ENCODE results near the gene ASB2. TPM values are rescaled to one million over a fixed set of nuclear protein-coding genes. Genes with fewer than 3 reads are reported as not detected.

The ASB2 gene
- polyA plus RNA-seq, 1 of the 3 experiments (the other 2 are of a cell fraction): 0.15 TPM

DNA sequence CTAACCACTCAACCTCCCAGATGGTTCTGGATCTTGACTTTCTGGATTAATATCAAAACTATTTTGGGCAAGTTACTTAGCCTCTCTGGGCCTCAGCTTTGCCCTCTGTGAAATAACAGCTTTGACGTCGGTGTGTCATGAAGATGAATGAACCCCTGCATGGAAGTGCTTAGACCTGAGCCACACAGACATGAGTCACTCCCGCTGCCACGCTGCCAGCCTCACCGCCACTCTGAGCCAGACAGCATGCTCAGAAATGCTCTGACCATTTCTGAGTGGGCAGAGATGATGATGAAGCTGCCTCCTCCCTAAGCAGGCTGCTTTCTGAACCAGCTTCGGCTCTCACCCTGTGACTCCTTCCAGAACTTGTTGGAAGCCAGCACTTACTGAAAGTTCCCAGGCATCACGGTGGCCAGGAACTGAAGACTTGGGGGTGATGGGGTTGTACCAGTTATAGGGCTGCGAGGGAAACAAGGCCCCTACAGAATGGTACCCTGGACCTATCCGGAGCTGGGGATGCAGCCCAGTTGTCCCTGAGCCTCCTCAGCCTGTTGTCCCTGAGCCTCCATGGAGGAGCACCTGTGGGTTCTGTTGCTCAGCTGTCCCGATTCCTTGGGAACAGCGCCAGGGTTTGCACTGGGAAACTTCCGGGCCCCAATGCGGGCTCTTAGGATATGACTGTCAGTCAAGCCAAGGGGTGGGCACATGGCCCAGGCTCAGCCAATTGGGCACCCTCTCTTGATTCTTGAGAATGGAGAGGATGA is 18.7 kb upstream of the ASB2 start (continued):
- TF ChIP-seq, protein P1, sequence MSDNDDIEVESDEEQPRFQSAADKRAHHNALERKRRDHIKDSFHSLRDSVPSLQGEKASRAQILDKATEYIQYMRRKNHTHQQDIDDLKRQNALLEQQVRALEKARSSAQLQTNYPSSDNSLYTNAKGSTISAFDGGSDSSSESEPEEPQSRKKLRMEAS (IDR thresholded peaks at IDR 0.05; ENCODE audit: low read depth): peak; percentile 93
- peak; percentile 90 for TF ChIP-seq JUND (IDR thresholded peaks at IDR 0.05)
- no peak for TF ChIP-seq CHD2 (IDR thresholded peaks at IDR 0.05; ENCODE audit: low read length, partially characterized antibody)

DNA sequence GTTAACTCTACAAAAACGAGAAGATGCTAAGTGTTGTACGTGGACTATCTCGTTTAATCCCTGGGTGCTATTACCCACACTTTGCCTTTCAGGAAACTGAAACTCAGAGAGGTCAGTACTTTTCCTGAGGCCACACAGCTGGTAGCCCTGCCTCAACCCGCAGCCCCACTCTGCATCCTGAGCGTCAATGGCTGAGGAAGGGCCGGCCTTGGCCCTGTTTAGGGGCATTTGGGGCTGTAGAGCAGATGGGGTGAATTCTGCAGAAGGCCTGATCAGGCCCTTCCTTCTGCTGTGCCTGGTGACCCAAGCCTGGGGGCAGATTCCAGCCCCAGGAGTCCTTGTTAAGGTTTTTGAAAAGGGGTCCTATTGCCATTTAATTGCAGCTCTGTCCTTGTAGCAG is 17.0 kb upstream of the ASB2 start:
- CTCF ChIA-PET: interaction anchor here (1.3 to 2.4 kb wide), 5 partner anchors 8 to 187 kb away, joined by 3 to 19 read pairs (median 12); no protein-coding TSS in a partner anchor
- WGBS (ENCODE audit: low lambda C conversion rate): 92% methylated on average over 6 of the region's 6 CpGs

More for the DNA sequence above, 17.0 kb upstream of the ASB2 start:
- H3K27me3 ChIP-seq (ENCODE audit: insufficient read depth): no peaks in the 10 kb centered on the region
- H4K20me1 ChIP-seq (ENCODE audit: insufficient read depth): no peaks in the 10 kb centered on the region
- no peaks in the 10 kb centered on the region for H3K36me3 ChIP-seq (replicated peaks in 1 of 2; ENCODE audit: control insufficient read depth in 1 of 2, insufficient read depth in 2 of 2, low read length in 1 of 2)
- H3F3A ChIP-seq (replicated peaks; ENCODE audit: insufficient read depth): peaks cover 10% of the 10 kb centered on the region
- POLR2A ChIA-PET: no interaction called here
- no peaks in the 10 kb centered on the region for H3K9me3 ChIP-seq
- H2AFZ ChIP-seq (ENCODE audit: low read depth): no peak overlapping the region
- no peak overlapping the region for H3K4me2 ChIP-seq
- H3K4me1 ChIP-seq (ENCODE audit: control insufficient read depth in 1 of 2, insufficient read depth in 2 of 2, low read depth in 1 of 2, low read length in 1 of 2): peaks cover 0 to 11% of the 10 kb centered on the region in 2 experiments; a peak in 3 of 4 replicates
- H3K79me2 ChIP-seq (ENCODE audit: insufficient read depth): no peaks in the 10 kb centered on the region
- no peak for DNase-seq
- H3K4me3 ChIP-seq (ENCODE audit: low read depth in 2 of 2, low read length in 1 of 2): no peak overlapping the region
- no peak overlapping the region for H3K27ac ChIP-seq (ENCODE audit: low read depth in 2 of 2, low read length in 1 of 2)
- H3K9ac ChIP-seq: no peak overlapping the region
- H3K9me2 ChIP-seq: no peaks in the 10 kb centered on the region
- TF ChIP-seq RFX5 (IDR thresholded peaks at IDR 0.05; ENCODE audit: low read length) (no peak), EZH2phosphoT487 (IDR thresholded peaks at IDR 0.05; ENCODE audit: borderline replicate concordance, low read depth) (no peak), EP300 (IDR thresholded peaks at IDR 0.05; ENCODE audit: borderline replicate concordance in 1 of 2, low read depth in 1 of 2, low read length in 1 of 2) (no peak), RCOR1 (IDR thresholded peaks at IDR 0.05; ENCODE audit: low read length) (no peak), TCF12 (IDR thresholded peaks at IDR 0.05) (no peak), JUND (IDR thresholded peaks at IDR 0.05) (no peak), TEAD4 (IDR thresholded peaks at IDR 0.05; ENCODE audit: borderline replicate concordance, insufficient read depth) (no peak), TAF1 (IDR thresholded peaks at IDR 0.05; ENCODE audit: borderline replicate concordance, low read depth, low read length) (no peak), GABPA (IDR thresholded peaks at IDR 0.05; ENCODE audit: low read depth) (no peak), FOXM1 (IDR thresholded peaks at IDR 0.05; ENCODE audit: low read depth) (no peak), YY1 (IDR thresholded peaks at IDR 0.05; ENCODE audit: low read depth) (no peak), SMC3 (IDR thresholded peaks at IDR 0.05; ENCODE audit: low read depth, low read length) (no peak), RXRA (IDR thresholded peaks at IDR 0.05; ENCODE audit: borderline replicate concordance, low read depth) (no peak), FOXJ3 (CRISPR knock-in tag; IDR thresholded peaks at IDR 0.05) (no peak), NRF1 (IDR thresholded peaks at IDR 0.05; ENCODE audit: low read depth, low read length) (no peak), MEF2A (IDR thresholded peaks at IDR 0.05; ENCODE audit: borderline replicate concordance, low read depth) (no peak)
- TF ChIP-seq, protein P2, sequence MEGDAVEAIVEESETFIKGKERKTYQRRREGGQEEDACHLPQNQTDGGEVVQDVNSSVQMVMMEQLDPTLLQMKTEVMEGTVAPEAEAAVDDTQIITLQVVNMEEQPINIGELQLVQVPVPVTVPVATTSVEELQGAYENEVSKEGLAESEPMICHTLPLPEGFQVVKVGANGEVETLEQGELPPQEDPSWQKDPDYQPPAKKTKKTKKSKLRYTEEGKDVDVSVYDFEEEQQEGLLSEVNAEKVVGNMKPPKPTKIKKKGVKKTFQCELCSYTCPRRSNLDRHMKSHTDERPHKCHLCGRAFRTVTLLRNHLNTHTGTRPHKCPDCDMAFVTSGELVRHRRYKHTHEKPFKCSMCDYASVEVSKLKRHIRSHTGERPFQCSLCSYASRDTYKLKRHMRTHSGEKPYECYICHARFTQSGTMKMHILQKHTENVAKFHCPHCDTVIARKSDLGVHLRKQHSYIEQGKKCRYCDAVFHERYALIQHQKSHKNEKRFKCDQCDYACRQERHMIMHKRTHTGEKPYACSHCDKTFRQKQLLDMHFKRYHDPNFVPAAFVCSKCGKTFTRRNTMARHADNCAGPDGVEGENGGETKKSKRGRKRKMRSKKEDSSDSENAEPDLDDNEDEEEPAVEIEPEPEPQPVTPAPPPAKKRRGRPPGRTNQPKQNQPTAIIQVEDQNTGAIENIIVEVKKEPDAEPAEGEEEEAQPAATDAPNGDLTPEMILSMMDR (IDR thresholded peaks at IDR 0.05): no peak
- TF ChIP-seq, protein P3, sequence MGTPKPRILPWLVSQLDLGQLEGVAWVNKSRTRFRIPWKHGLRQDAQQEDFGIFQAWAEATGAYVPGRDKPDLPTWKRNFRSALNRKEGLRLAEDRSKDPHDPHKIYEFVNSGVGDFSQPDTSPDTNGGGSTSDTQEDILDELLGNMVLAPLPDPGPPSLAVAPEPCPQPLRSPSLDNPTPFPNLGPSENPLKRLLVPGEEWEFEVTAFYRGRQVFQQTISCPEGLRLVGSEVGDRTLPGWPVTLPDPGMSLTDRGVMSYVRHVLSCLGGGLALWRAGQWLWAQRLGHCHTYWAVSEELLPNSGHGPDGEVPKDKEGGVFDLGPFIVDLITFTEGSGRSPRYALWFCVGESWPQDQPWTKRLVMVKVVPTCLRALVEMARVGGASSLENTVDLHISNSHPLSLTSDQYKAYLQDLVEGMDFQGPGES (IDR thresholded peaks at IDR 0.05; ENCODE audit: low read depth, low read length): no peak
- TF ChIP-seq, protein P4, sequence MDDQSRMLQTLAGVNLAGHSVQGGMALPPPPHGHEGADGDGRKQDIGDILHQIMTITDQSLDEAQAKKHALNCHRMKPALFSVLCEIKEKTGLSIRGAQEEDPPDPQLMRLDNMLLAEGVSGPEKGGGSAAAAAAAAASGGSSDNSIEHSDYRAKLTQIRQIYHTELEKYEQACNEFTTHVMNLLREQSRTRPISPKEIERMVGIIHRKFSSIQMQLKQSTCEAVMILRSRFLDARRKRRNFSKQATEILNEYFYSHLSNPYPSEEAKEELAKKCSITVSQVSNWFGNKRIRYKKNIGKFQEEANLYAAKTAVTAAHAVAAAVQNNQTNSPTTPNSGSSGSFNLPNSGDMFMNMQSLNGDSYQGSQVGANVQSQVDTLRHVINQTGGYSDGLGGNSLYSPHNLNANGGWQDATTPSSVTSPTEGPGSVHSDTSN (IDR thresholded peaks at IDR 0.05): no peak
- TF ChIP-seq, protein P5, sequence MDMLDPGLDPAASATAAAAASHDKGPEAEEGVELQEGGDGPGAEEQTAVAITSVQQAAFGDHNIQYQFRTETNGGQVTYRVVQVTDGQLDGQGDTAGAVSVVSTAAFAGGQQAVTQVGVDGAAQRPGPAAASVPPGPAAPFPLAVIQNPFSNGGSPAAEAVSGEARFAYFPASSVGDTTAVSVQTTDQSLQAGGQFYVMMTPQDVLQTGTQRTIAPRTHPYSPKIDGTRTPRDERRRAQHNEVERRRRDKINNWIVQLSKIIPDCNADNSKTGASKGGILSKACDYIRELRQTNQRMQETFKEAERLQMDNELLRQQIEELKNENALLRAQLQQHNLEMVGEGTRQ (IDR thresholded peaks at IDR 0.05; ENCODE audit: borderline replicate concordance, low read depth, low read length): no peak

Data from SK-N-SH (cell line).